ENCODE measurements around the gene MIA.

MIA gene

GRCh38 chr19:40785526-40785925, 10.2 kb downstream of the MIA start:
- Histone ChIP-seq H2AFZ (ENCODE audit: low read depth) (no peak overlapping the region), H4K20me1 (ENCODE audit: insufficient read depth) (no peaks in the 10 kb centered on the region), H3K9ac (no peak overlapping the region), H3K36me3 (ENCODE audit: insufficient read depth) (no peaks in the 10 kb centered on the region), H3K27ac (no peak overlapping the region), H3K4me1 (ENCODE audit: low read depth, poor library complexity, severe bottlenecking) (no peaks in the 10 kb centered on the region), H3K4me2 (no peak overlapping the region), H3K79me2 (ENCODE audit: insufficient read depth, low read depth) (no peaks in the 10 kb centered on the region), H3K27me3 (ENCODE audit: insufficient read depth, low read depth) (no peaks in the 10 kb centered on the region), H3K4me3 (IDR thresholded peaks at IDR 0.05; ENCODE audit: insufficient read depth, low read depth, low read length) (no peak overlapping the region)
- TF ChIP-seq CTCF (conservative IDR thresholded peaks at IDR 0.05; ENCODE audit: low read depth, low read length) = no peak

- Histone ChIP-seq H3K9ac (no peak overlapping the region), H4K20me1 (ENCODE audit: insufficient read depth) (no peaks in the 10 kb centered on the region), H3K27me3 (ENCODE audit: insufficient read depth, low read depth) (no peaks in the 10 kb centered on the region), H3K4me2 (no peak overlapping the region), H3K4me3 (IDR thresholded peaks at IDR 0.05; ENCODE audit: insufficient read depth, low read depth, low read length) (no peak overlapping the region), H3K4me1 (ENCODE audit: low read depth, poor library complexity, severe bottlenecking) (no peaks in the 10 kb centered on the region), H2AFZ (ENCODE audit: low read depth) (no peak overlapping the region), H3K27ac (no peak overlapping the region), H3K79me2 (ENCODE audit: insufficient read depth, low read depth) (no peaks in the 10 kb centered on the region), H3K36me3 (ENCODE audit: insufficient read depth) (no peaks in the 10 kb centered on the region)
- no peak for TF ChIP-seq CTCF (conservative IDR thresholded peaks at IDR 0.05; ENCODE audit: low read depth, low read length)
Observed at GRCh38 chr19:40786060-40787037, 11.0 kb downstream of the MIA start.

- no peak overlapping the region for H3K9ac ChIP-seq
- H3K4me1 ChIP-seq (ENCODE audit: low read depth, poor library complexity, severe bottlenecking) = no peaks in the 10 kb centered on the region
- H3K4me3 ChIP-seq (IDR thresholded peaks at IDR 0.05; ENCODE audit: insufficient read depth, low read depth, low read length) = no peak overlapping the region
- H3K4me2 ChIP-seq = no peak overlapping the region
- no peak for TF ChIP-seq CTCF (conservative IDR thresholded peaks at IDR 0.05; ENCODE audit: low read depth, low read length)
- no peaks in the 10 kb centered on the region for H4K20me1 ChIP-seq (ENCODE audit: insufficient read depth)
- H3K79me2 ChIP-seq (ENCODE audit: insufficient read depth, low read depth) = no peaks in the 10 kb centered on the region
- H3K27ac ChIP-seq = no peak overlapping the region
- H2AFZ ChIP-seq (ENCODE audit: low read depth) = no peak overlapping the region
- H3K27me3 ChIP-seq (ENCODE audit: insufficient read depth, low read depth) = no peaks in the 10 kb centered on the region
- H3K36me3 ChIP-seq (ENCODE audit: insufficient read depth) = no peaks in the 10 kb centered on the region
Observed at GRCh38 chr19:40791349-40791748, 16.0 kb downstream of the MIA start.

GRCh38 chr19:40791996-40792395, 16.7 kb downstream of the MIA start:
- Histone ChIP-seq H3K9ac (no peak overlapping the region), H4K20me1 (ENCODE audit: insufficient read depth) (no peaks in the 10 kb centered on the region), H3K27ac (no peak overlapping the region), H3K36me3 (ENCODE audit: insufficient read depth) (no peaks in the 10 kb centered on the region), H2AFZ (ENCODE audit: low read depth) (no peak overlapping the region), H3K4me1 (ENCODE audit: low read depth, poor library complexity, severe bottlenecking) (no peaks in the 10 kb centered on the region), H3K4me3 (IDR thresholded peaks at IDR 0.05; ENCODE audit: insufficient read depth, low read depth, low read length) (no peak overlapping the region), H3K79me2 (ENCODE audit: insufficient read depth, low read depth) (no peaks in the 10 kb centered on the region), H3K4me2 (no peak overlapping the region), H3K27me3 (ENCODE audit: insufficient read depth, low read depth) (no peaks in the 10 kb centered on the region)
- no peak for TF ChIP-seq CTCF (conservative IDR thresholded peaks at IDR 0.05; ENCODE audit: low read depth, low read length)

All from KMS-11 (cell line).